DND-41 (cell line): Measurements from ENCODE around the gene SLC24A3.

Experiments
- CTCF ChIP-seq: IDR thresholded peaks from 2 replicates; pipeline ENCODE4 v1.5.1; 2012; ENCODE audit warnings: borderline replicate concordance, low read length, moderate library complexity, mild to moderate bottlenecking; ENCODE audit not compliant: poor library complexity, severe bottlenecking; ENCODE audit errors: extremely low read depth
- EZH2 ChIP-seq: IDR thresholded peaks from 3 replicates; pipeline ENCODE4 v1.6.1; 2012; ENCODE audit warnings: borderline replicate concordance, low read depth, mild to moderate bottlenecking, moderate library complexity, low read length, inconsistent platforms; ENCODE audit not compliant: severe bottlenecking

DNA sequence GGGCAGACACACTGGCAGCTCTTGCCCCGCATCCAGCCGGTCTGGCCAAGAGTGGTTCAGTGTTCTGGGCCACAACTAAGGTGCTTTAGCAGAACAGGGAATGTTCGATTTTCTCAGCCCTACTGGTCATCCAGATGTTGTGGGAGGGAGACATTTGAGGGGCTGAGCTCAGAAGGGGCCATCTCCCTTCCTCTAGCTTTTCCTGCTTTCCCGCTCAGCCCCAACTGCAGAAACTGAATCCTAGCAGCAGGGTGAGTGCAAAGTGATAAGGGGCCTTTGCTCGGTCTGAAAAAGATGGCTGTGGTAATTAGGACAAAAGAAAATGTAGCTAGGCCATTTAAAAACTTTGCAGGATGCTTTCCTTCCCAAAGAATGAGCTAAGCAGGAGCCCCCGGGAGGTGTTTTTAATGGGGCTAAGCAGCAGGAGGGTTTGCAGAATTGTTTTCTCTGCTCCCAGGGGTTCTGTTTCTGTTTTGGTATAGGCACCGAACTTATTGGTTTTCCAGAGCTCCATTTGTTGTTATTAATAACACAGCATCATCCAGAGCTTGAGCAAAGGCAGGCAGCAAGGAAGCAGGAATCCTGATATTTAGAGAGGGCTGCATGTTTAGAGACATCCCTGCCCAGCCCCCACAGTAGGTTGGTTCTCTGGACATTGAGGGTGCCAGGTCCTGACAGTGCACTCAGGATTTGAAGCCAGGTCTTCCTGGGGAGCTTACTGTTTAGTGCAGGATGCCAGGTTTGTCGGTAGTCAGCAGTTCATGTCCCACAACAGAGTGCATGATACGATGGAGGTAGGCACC, 210.9 kb downstream of the SLC24A3 start:
- TF ChIP-seq CTCF (no peak), EZH2 (no peak)
